Renal cortical epithelial cell (primary cell): ENCODE results near the gene LRRC4B. TPM values are rescaled to one million over a fixed set of nuclear protein-coding genes. Genes with fewer than 3 reads are reported as not detected.

ENCODE experiments used
- total RNA-seq: library from RNA; depleted of rRNA; stranded (reverse); fragments of >200 nt; gene quantifications from 2 replicates; pipeline ENCODE4 v1.2.3, GENCODE V29; 2014

The LRRC4B gene
- total RNA-seq, 1 donor from 2014 or later = 0.30 TPM

Other genes starting within 250 kb of the LRRC4B start
- 0.17 and 6.5 TPM in 2 replicates for gene KCNC3, start 239.1 kb downstream of the LRRC4B start, total RNA-seq
- gene NAPSA, start 202.8 kb downstream of the LRRC4B start, total RNA-seq = 15.2 TPM in 1 of 2 replicates, not detected in the other
- 67.0 and 72.5 TPM in 2 replicates for gene NR1H2, start 192.0 kb downstream of the LRRC4B start, total RNA-seq
- gene POLD1, start 184.1 kb downstream of the LRRC4B start, total RNA-seq = 23.9 and 34.7 TPM in 2 replicates
- gene SPIB, start 149.5 kb downstream of the LRRC4B start, total RNA-seq = not detected in 2 replicates
- gene MYBPC2, start 135.5 kb downstream of the LRRC4B start, total RNA-seq = 0.35 TPM in 1 of 2 replicates, not detected in the other
- 58.3 and 78.7 TPM in 2 replicates for gene EMC10, start 91.9 kb downstream of the LRRC4B start, total RNA-seq
- 0.52 and 0.89 TPM in 2 replicates for gene GARIN5A, start 91.6 kb downstream of the LRRC4B start, total RNA-seq
- 13.5 and 19.8 TPM in 2 replicates for gene JOSD2, start 57.2 kb downstream of the LRRC4B start, total RNA-seq
- not detected in 2 replicates for gene ASPDH, start 54.5 kb downstream of the LRRC4B start, total RNA-seq
- 0.40 TPM in 1 of 2 replicates, not detected in the other for gene SYT3, start 71.4 kb upstream of the LRRC4B start, total RNA-seq
- 0.40 TPM in 1 of 2 replicates, not detected in the other for gene C19orf81, start 81.0 kb upstream of the LRRC4B start, total RNA-seq
- 0.17 and 0.65 TPM in 2 replicates for gene SHANK1, start 151.4 kb upstream of the LRRC4B start, total RNA-seq
- 0.15 and 0.52 TPM in 2 replicates for gene CLEC11A, start 154.9 kb upstream of the LRRC4B start, total RNA-seq
- not detected in 2 replicates for gene GPR32, start 202.0 kb upstream of the LRRC4B start, total RNA-seq
- gene ACP4, start 222.0 kb upstream of the LRRC4B start, total RNA-seq = not detected in 2 replicates